IPS-18c (cell line): ENCODE data around the gene CLCA4.

ENCODE experiments used
- H3K4me3 ChIP-seq: 2 replicates; pipeline ENCODE4 v1.7.0; 2013; ENCODE audit warnings: low read depth, mild to moderate bottlenecking, low read length, moderate library complexity; ENCODE audit not compliant: insufficient read depth
- H3K9me3 ChIP-seq: one replicate; pipeline ENCODE4 v1.6.1; 2013; ENCODE audit warnings: mild to moderate bottlenecking, low read length, moderate library complexity; ENCODE audit not compliant: control insufficient read depth, insufficient read depth

Gene CLCA4

DNA sequence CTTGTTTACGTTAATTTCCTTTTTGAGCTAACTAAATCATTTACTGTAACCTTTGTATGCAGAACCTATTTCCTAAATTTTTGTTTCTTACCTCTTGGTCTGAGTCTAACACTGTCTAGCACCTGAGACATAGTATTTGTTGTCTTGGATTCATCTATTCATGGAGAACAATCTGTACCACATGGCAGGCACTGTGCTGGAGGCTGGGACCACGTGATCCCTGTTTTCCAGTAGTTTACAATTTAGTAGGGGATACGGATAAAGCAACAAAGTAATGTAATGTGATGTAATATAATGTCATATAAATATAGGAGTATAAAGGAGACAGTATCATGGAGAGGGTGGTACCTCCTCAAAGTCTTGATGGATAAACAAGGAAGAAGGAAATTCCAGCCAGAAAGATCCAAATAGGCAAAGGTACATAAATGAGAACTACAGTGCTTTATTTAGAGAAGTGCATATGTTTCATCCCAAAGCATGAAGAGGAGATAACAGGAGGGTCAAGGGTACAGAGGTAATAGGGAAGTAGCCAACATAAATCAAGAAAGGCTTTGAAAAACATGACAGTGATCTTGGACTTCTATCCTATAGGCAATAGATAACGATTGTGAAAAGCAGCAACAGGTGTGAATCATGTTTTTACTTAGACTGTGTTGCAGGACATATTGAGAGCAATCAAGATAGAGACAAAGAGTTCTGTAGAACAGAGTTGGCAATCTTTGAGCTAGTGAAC is 25.9 kb upstream of the CLCA4 start:
- Histone ChIP-seq H3K4me3 (no peak overlapping the region), H3K9me3 (no peaks in the 10 kb centered on the region)

DNA sequence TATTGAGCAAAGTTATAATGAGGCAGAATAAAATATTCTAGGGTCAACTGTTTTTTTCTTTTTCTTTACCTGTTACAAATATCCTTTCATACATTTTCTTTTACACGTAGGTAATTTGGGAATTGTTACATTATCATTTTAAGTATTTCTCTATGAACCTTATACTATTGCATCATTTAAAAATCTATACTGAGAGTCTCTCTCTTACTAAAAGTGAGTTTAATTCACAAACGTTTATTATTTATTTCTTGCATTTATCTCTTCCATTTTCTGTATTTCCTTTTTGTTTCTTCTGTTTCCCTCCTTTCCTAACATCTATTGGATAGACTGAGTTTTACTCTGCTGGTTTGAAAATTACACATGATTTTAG is 25.4 kb upstream of the CLCA4 start:
- H3K4me3 ChIP-seq = no peak overlapping the region
- no peaks in the 10 kb centered on the region for H3K9me3 ChIP-seq

GRCh38 chr1:86522240-86522639 is 24.6 kb upstream of the CLCA4 start:
- H3K4me3 ChIP-seq = no peak overlapping the region
- no peaks in the 10 kb centered on the region for H3K9me3 ChIP-seq

GRCh38 chr1:86523670-86524354 is 23.1 kb upstream of the CLCA4 start:
- Histone ChIP-seq H3K4me3 (no peak overlapping the region), H3K9me3 (no peaks in the 10 kb centered on the region)

DNA sequence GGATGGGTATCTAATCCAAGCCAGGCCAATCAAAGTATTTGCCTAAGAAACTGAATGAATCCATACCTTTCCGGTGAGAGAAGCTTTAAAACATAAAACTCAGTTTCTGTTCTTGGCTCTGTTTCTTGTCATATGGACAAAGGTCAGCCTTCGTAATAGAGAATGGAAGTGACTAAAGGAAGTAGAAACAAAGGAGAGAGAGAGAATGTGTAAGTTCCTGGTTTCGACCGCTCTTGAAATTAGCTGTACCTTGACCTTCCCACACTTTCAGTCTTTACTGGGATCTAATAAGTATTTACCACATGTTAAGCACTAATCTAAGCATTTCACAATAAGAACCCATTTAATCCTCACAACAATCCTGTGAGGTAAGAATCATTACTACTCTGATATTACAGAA is 19.6 kb upstream of the CLCA4 start:
- no peaks in the 10 kb centered on the region for H3K9me3 ChIP-seq
- H3K4me3 ChIP-seq = no peak overlapping the region

- Histone ChIP-seq H3K9me3 (no peaks in the 10 kb centered on the region), H3K4me3 (no peak overlapping the region)
These were observed 16.6 kb upstream of the CLCA4 start for GRCh38 chr1:86530211-86530845.

DNA sequence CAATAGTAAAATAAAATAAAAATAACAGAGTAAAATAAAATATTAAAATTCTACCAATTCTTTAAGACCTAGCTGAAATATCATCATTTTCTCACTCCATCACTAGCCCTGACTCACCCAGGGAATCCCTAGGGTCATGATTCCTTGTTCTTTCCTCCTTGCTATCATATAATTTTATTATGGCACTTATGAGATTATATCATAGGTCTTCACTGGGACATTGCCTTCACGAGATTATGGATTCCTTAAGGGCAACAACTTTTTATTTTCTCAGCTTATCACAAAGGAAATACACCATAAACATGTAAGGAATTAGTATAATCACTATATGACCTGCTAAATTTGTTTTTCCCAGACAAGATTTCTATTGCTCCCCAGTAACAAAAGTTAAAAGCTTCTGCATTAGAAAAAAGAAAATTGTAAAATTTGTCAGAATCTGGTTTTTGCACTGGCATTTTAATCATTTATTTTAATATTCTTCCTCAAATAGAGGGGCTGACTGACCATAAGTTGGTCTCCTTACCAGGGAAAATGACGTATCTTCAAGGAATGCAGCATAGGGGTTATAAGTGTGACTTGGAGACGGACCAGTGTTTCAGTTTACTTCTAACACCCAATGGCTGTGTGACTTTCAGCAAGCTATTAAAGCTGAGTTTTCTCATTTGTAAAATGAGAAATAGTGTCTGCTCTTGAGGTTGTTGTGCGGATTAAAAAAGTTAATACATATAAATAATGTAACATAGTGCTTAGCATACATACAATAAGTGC is 8.8 kb upstream of the CLCA4 start:
- no peaks in the 10 kb centered on the region for H3K9me3 ChIP-seq
- H3K4me3 ChIP-seq = no peak overlapping the region

GRCh38 chr1:86538775-86539174 is 8.1 kb upstream of the CLCA4 start:
- Histone ChIP-seq H3K4me3 (no peak overlapping the region), H3K9me3 (no peaks in the 10 kb centered on the region)

GRCh38 chr1:86541859-86542258 is 5.0 kb upstream of the CLCA4 start:
- no peak overlapping the region for H3K4me3 ChIP-seq
- H3K9me3 ChIP-seq = no peaks in the 10 kb centered on the region

DNA sequence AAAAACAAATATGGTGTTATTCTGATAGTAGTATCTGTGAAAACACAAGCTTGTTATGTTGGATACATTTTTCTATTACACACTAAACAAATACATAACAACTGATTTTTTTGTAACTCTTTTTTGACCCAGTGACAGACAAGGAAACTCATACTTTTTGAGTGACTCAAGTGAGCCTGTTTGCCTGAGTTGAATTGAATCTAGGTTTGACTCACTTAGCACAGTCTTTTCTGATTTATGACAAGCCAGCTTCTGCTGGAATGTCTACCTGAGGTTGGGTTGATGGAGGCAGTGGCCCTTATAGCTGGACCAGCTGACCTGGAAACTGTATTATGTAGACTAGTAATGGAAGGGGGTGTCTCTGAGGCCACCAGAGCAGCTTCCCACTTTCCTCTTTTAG is 4.2 kb upstream of the CLCA4 start:
- Histone ChIP-seq H3K9me3 (no peaks in the 10 kb centered on the region), H3K4me3 (no peak overlapping the region)

DNA sequence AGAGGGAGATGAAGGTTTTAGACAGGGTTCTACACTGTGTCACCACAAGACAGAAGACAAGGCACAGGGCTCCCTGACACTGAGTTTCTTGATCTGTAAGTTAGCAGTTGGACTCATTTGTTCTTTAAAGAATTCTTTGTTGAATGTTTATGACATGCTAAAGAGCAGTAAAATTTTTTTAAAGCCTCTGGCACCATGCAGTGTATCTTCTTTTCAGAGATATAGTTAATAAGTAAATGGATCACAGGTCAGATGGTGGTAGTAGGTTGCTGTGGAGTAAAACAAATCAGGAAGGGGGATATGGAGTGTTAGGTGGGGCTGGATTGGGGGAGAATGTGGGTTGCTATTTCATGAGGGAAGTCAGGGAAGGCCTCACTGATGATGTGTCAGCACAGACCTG is 2.0 kb downstream of the CLCA4 start:
- Histone ChIP-seq H3K4me3 (no peak overlapping the region), H3K9me3 (peaks cover 1% of the 10 kb centered on the region)

GRCh38 chr1:86551305-86551704 is 4.4 kb downstream of the CLCA4 start:
- Histone ChIP-seq H3K9me3 (peaks cover 2% of the 10 kb centered on the region), H3K4me3 (no peak overlapping the region)

DNA sequence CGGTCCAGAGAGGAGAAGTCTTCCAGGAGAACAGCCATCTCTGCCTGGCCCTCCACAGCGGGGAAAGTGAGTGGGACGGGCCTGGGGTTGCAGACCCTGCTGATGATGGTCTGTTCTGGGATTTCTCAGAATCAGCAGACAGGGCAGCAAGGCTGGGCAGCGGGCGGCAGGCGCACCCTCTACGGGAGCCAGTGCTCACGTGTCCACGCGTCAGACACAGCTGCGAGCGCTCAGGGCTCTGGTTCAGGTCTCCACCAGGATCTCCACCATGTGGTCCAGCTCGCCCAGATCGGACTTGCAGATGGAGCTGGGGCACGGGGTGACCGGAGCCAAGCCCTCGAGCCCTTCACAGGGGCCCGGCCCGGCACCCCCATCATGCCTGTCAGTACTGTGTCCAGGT is 5.5 kb downstream of the CLCA4 start:
- H3K4me3 ChIP-seq = no peak overlapping the region

GRCh38 chr1:86557739-86558138 is 10.9 kb downstream of the CLCA4 start:
- peaks cover 2% of the 10 kb centered on the region for H3K9me3 ChIP-seq

More for the DNA sequence above, 5.5 kb downstream of the CLCA4 start:
- peaks cover 2% of the 10 kb centered on the region for H3K9me3 ChIP-seq

GRCh38 chr1:86563849-86564248 is 17.0 kb downstream of the CLCA4 start:
- Histone ChIP-seq H3K9me3 (no peaks in the 10 kb centered on the region), H3K4me3 (no peak overlapping the region)

More at GRCh38 chr1:86557739-86558138, 10.9 kb downstream of the CLCA4 start:
- no peak overlapping the region for H3K4me3 ChIP-seq

GRCh38 chr1:86567341-86567740 is 20.5 kb downstream of the CLCA4 start:
- Histone ChIP-seq H3K9me3 (no peaks in the 10 kb centered on the region), H3K4me3 (no peak overlapping the region)

DNA sequence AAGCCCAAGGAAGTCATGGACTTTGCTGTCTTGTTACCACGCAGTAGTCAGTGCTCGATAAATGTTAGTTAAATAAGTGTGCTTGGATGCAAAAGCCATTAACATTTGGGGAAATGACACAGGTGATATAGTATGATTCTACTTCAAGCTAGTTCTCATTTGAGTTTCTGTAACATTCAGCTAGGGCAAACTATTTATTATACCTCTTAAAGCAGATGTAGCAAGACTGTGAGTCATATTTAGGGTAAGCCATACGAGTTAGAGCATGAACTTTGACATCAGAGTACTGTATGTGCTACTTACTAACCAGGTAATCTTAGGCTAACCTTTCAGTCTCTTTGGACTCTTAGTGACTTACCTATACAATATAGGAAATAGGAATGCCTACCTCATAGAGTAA is 21.0 kb downstream of the CLCA4 start:
- H3K9me3 ChIP-seq = no peaks in the 10 kb centered on the region
- no peak overlapping the region for H3K4me3 ChIP-seq
